Stimulated activated CD8-positive, alpha-beta memory T cell treated with anti-CD3 and anti-CD28 coated beads, Interleukin-7, amount 100 ng/mL, for 1 hour (primary cell): Measurements from ENCODE around the gene TMEM129.

Experiments
- DNase-seq, 2 donors: peaks; one replicate each; pipeline ENCODE4 v3.0.0-alpha.2; 2020; ENCODE audit warnings: low read depth in 2 of 2

The TMEM129 gene

DNA sequence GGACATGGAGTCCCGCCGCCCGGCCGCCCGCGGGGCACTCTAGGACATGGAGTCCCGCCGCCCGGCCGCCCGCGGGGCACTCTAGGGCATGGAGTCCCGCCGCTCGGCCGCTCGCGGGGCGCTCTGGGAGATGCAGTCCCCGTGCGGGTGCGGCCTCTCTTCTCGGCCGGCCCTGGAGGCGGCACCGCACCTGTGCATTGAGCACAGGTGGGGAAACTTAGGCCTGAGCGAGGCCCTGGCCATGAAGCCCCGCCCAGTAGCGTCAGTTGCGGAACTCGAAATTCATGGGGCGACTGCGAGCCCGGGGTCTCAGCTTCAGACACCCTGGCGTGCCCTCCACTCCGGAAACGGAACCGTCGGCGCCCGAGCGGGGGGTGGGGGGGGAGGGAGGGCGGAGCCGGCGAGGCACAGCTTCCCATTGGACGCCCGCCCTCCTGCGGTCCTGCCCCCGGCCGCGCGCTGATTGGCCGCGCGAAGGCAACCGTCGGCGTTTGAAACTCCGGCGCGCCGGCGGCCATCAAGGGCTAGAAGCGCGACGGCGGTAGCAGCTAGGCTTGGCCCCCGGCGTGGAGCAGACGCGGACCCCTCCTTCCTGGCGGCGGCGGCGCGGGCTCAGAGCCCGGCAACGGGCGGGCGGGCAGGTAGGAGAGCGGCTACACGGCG lies at the start of gene TMEM129, which contains the start of gene TACC3:
Gene TMEM129 (minus strand): TSS at position 321 of the 663 bp plus-strand sequence. CDS start 486 bp downstream, outside the sequence.
Gene TACC3 (plus strand): TSS at position 519 of the 663 bp plus-strand sequence. CDS start 1,901 bp downstream, outside the sequence.
- DNase-seq = peak; percentile 82 to 86

DNA sequence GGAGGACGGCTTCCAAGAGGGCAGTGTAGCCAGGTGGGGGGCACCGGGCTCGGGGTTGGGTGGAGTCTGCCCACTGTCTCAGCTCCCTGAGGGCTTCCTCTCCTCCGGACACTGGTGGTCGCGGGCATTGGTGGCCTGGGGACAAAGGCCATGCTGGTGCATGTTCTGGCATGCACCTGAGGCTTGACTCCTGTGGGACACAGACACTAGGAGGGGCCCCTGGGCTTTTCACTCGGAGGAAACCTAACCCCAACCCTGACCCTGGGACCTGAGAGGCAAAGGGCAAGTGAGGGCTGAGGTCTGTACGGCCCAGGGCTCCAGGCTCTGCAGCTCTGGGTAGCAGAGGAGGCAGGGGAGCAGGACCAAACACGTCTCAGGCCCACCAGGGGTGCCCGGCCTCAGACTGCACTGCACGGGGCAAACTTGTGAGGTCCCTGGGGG lies 49.7 kb upstream of the TMEM129 start:
- no peak for DNase-seq

DNA sequence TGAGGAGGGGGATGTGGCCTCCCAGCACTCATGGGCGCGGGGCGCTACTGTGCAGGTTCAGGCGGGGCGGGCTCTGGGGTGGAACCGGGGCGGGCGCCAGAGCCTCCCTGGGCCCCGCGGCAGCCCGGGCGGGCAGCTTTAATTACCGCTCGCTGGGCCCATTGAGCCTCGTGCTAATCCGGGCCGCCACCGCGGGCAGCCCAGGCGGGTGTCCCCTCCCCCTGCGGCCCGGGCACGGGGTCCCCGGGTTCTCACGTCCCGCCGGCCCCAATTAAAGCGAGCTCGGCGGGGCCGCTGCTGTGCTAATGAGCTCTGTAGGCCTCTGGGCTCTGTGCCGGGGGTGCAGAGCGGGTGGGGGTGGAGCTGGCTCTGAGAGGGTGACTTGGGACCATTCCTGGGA lies 49.1 kb upstream of the TMEM129 start:
- DNase-seq = no peak

DNA sequence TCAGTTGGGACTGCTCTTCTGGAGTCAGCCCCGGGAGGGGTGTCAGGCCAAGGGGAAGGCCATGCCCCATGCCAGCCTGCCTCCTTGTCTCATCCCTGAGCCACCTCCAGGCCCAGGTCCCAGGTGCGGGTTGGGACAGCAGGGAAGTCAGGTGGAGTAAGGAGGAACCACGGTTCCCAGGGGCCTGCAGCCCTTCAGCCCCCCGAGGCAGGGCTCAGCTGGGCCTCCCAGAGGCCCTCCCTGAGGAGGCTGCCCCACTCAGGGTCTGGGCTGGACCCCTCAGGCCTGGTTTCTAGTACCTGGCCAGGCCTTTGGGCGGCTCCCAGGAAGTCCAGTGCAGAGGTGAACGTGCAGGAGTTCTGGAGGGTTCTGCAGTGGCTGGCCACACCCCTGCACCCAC lies 48.6 kb upstream of the TMEM129 start:
- DNase-seq = no peak

DNA sequence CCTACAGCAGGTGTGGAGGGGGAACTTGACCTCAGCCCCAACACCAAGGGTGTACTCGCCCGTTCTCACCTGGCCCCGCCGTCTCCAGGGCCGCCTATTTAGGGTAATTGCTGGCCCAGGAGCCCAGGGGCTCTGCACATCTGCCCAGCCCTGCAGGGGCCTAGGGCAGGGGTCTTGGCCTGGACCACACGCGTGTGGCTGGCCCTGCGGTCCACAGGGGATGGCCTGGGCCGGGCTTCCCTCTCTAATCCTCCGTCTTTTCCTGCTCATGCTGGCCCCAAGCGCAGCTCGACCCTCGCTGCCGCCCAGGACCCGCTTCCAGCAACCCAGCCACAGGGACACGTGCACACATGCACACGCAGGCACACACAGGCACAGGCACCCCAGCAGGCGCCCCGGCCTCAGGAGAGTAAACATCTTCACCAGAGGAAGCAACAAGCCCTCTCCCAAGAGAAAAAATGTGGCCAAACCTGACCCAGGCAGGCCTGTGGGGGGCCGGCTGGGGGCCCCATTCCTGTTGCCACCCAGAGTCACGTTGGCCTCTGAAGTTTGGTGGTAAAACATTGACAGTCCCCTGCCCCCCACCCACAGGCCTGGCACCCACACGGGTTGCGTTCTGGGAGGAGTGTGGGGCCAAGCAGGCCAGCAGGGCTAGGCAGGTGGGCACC lies 47.4 kb upstream of the TMEM129 start:
- no peak for DNase-seq

DNA sequence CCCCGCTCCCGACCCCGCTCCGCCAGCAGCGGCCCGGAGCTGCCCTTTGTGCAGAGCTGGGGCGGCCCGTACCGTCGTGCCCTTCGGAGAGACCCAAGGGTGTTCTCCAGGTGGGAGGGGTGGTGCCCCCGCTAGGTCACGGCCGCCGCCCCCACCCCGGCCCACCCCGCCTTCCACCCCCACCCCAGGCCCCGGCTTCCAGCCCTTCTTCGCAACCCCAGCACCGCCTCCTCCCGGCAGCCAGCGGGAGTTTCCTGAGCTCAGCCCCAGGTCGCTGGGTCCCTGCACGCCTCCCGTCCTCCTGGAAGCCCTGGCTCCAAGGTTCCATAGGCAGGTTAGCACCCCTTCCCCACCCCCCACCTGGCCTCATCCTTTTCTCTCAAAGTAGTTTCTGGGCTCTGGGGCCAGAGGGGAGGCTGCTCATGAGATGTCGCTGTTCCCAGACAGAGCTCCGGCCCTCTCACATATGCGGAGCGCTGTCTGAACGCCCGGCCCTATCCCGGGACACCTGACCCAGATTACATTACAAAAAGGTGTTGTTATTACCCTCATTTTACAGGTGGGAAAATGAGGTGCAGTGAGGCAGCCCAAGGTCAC lies 46.7 kb upstream of the TMEM129 start:
- DNase-seq = no peak

- no peak for DNase-seq
Observed at GRCh38 chr4:1767061-1767769, 46.1 kb upstream of the TMEM129 start.

DNA sequence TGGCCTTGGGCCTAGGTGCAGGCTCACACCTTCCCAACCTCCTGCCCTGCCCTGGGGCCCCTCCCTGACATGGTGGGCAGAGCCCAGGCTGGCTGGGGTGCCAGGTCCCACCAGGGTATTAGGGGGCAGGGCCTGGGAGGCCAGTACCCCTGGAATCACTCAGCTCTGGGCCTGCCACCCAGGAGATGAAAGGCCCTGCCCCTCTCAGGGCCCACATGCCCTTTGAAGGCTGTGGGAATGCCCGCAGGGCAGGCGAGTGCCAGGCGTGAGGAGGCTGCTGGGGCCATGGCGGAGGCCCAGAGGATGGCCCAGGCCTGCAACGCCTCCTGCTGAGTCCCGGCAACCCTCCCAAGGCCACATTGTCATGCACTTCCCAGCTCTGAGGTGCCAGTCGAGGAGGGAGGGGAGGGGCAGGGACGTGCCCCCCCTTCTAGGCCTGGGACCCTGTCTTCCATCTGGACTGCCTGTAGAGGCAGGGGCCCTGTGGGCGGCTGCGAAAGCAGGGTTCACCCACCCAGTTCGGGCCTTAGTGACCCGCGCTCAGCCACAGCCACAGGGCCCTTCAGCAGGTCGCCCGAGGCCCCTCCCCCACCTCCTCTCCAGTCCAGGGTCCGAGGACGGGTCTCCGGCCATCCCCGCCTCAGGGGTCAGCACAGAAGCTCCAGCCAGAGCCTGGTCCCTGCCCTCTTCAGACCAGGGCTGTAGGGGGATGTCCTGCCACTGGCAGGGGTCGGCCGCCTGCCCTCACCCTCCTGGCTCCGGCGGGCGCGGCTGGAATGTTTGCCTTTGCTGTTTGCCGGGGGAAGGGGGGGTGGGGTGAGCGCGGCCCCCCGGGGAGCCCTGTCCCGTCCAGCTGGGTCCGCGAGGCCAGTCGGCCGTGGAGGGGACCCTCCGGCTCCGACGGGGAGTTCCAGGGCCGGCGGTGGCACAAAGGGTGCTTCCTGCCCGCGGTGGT lies 45.3 kb upstream of the TMEM129 start:
- no peak for DNase-seq

GRCh38 chr4:1765409-1766072 lies 44.4 kb upstream of the TMEM129 start:
- DNase-seq = no peak

GRCh38 chr4:1764670-1765069 lies 43.5 kb upstream of the TMEM129 start:
- DNase-seq = no peak

DNA sequence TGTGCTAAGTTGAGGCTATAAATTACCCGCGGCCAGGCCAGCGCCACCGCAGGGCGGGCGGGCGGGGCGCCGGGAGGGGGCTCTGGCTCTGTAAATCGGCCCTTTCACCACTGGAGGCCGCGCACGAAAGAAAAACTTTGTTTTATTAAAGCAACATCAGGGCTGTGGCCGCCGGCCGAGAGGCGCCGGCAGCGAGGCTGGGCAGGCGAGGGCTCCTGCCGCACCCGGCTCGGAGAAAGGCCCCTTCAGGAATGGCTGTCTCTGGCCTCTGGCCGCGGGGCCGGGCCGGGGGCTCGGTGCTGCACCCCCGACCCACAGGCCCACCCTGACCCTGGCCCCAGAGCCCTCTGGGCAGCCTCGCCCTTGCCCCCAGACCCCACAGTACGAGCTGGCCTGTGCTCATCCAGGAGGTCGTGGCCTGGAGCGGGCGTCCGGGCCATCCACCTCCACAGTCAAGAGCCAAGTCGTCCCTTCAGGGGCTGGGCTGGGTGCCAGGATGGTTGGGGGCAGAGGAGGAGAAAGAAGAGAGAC lies 42.5 kb upstream of the TMEM129 start:
- no peak for DNase-seq

- no peak for DNase-seq
Observed at GRCh38 chr4:1763070-1763549, 42.0 kb upstream of the TMEM129 start.

- no peak for DNase-seq
Observed at GRCh38 chr4:1762264-1763010, 41.3 kb upstream of the TMEM129 start.

DNA sequence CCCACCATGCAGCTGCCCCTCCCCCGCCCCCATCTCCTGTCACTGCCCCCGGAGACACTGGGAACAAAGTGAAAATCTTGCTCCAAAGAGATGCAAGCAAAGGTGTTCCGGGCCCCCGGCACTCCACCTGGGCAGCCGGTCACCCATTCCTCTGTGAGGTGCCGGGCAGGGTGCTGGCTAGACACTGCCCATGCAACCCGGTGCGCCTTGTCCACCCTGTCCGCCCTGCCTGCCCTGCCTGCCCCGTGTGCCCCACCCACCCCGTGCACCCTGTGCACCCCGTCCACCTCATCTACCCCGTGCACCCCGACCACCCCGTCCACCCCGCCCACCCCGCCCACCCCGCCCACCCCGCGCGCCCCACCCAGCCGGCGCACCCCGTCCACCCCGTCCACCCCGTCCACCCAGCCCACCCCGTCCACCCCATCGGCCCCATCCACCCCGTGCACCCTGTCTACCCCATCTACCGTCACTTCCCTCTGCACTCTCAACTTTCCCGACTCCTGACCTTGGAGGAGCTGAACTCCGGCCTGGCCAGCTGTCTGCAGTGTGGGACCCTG lies 40.1 kb upstream of the TMEM129 start:
- DNase-seq = no peak

- no peak for DNase-seq
Observed at GRCh38 chr4:1760521-1761071, 39.5 kb upstream of the TMEM129 start.

DNA sequence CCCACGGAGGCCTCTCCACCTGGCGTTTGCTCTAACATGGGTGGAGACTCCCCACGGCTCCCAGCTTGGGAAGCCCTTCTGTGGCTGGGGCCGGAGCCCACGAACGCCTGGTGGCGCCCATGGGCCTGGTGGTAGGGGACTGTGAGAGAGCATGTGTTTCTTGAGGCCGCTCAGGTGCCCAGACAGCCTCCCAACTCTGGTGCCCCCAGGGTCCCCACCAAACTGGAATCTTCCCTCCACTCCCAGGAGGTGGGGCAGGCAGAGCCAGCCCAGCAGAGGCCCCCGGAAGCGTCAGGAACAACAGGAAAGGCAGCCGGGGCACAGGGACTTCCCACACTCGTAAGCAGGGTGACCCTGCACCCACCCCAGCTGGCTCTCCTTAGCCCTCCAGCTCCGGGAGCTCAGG lies 38.7 kb upstream of the TMEM129 start:
- DNase-seq = no peak

- DNase-seq = no peak
Observed at GRCh38 chr4:1759170-1759817, 38.2 kb upstream of the TMEM129 start.
